K562 (cell line): ENCODE measurements around the gene MIF. TPM values are rescaled to one million over a fixed set of nuclear protein-coding genes. Genes with fewer than 3 reads are reported as not detected.

ENCODE experiments used
- DACH1 ChIP-seq: fragments of 450-650 bp; IDR thresholded peaks from 2 replicates; pipeline ENCODE4 v1.6.1; 2018; ENCODE audit not compliant: partially characterized antibody
- JUND ChIP-seq, 2 experiments: IDR thresholded peaks; 2 replicates in 1 of 2; 3 replicates in 1 of 2; pipeline ENCODE4 v1.6.1; 2011; ENCODE audit warnings: borderline replicate concordance in 2 of 2, low read depth in 2 of 2, low read length in 2 of 2, improper control_type of control experiment in 1 of 2, missing biosample characterization in 1 of 2, missing genetic modification characterization in 1 of 2, missing genetic modification reagents in 1 of 2
- TCF7 ChIP-seq: sonication (generic); IDR thresholded peaks from 2 replicates; pipeline ENCODE4 v1.6.1; 2016; ENCODE audit warnings: antibody characterized with exemption, borderline replicate concordance
- ZNF134 ChIP-seq: fragments of 250-450 bp; sonication (Bioruptor Pico); conservative IDR thresholded peaks from 2 replicates; pipeline ENCODE4 v1.4.0; 2020
- ZNF217 ChIP-seq: sonication (generic); formaldehyde crosslinking; IDR thresholded peaks from 2 replicates; pipeline ENCODE4 v1.8.0; 2022; ENCODE audit warnings: mild to moderate bottlenecking, missing genetic modification reagents
- ZNF707 ChIP-seq: fragments of 250-450 bp; sonication (Bioruptor Pico); conservative IDR thresholded peaks from 2 replicates; pipeline ENCODE4 v1.8.0; 2022; ENCODE audit warnings: inconsistent platforms, mild to moderate bottlenecking, moderate library complexity
- polyA plus RNA-seq, 8 experiments: library from polyadenylated mRNA; depleted of rRNA in 4 of 8; stranded (reverse) in 5 of 8; unstranded in 3 of 8; fragments of >200 nt; fragmentation: Nextera tagmentation in 2 of 8; fragmentation: Illumina TruSeq in 1 of 8; extraction: Ambion mirVana in 2 of 8; extraction: Trizol in 1 of 8; gene quantifications; 2 replicates each; pipeline versions ENCODE4 v1.2.1 to v1.2.3, GENCODE V29; 2011 to 2014; ENCODE audit warnings: inconsistent platforms in 1 of 8, missing spikeins in 1 of 8
- total RNA-seq, 7 experiments: library from RNA; depleted of rRNA in 6 of 7; stranded (reverse); fragments of >200 nt in 6 of 7; fragmentation: Illumina TruSeq in 2 of 7; extraction: Trizol in 2 of 7; gene quantifications; 2 replicates each; pipeline versions ENCODE4 v1.2.1 to v1.2.3, GENCODE V29; 2011 to 2021; ENCODE audit warnings: low replicate concordance in 1 of 7
- TF ChIP-seq, protein P1 (sequence below): fragments of 450-650 bp; IDR thresholded peaks from 2 replicates; pipeline ENCODE4 v1.6.1; 2016; ENCODE audit warnings: low read depth, mild to moderate bottlenecking, moderate library complexity
- TF ChIP-seq, protein P2 (sequence below): fragments of 450-650 bp; IDR thresholded peaks from 2 replicates; pipeline ENCODE4 v1.7.0; 2016; ENCODE audit warnings: borderline replicate concordance

MIF gene
- total and polyA plus RNA-seq, 9 of the 15 experiments (the other 6 are each of a cell fraction or from before 2014, with no cell fraction given): 7.4 to 666 (median 193) TPM

DNA sequence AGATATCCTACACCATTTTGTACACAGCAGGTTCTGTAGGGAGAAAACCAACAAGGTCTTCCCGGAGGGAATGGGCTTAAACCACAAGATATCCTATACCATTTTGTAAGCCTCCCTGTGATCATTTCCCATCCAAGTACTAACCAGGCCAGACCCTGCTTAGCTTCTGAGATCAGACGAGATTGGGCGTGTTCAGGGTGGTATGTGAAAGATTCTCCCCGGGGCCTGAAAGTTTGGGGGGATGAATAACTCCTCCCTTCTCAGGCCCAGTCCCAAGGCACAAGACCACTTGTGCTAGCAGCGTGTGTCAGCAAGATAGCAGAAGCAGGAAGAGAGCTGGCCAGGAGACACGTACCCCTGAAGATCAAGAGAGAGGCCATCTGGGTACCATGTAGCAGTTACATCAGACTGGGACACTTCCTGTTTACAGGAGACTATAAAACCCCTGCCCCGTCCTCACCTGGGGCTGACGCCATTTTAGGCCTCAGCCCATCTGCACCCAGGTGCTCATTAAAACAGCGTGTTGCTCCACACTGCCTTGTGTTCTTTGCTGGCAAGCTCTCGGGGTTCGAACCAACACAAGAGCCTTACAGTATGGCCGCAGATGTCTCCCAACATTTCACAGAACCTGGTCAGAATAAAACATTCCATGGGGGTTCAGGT lies 17.3 kb downstream of the MIF start (continued):
- TF ChIP-seq, protein P1, sequence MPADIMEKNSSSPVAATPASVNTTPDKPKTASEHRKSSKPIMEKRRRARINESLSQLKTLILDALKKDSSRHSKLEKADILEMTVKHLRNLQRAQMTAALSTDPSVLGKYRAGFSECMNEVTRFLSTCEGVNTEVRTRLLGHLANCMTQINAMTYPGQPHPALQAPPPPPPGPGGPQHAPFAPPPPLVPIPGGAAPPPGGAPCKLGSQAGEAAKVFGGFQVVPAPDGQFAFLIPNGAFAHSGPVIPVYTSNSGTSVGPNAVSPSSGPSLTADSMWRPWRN: no peak
- TF ChIP-seq, protein P2, sequence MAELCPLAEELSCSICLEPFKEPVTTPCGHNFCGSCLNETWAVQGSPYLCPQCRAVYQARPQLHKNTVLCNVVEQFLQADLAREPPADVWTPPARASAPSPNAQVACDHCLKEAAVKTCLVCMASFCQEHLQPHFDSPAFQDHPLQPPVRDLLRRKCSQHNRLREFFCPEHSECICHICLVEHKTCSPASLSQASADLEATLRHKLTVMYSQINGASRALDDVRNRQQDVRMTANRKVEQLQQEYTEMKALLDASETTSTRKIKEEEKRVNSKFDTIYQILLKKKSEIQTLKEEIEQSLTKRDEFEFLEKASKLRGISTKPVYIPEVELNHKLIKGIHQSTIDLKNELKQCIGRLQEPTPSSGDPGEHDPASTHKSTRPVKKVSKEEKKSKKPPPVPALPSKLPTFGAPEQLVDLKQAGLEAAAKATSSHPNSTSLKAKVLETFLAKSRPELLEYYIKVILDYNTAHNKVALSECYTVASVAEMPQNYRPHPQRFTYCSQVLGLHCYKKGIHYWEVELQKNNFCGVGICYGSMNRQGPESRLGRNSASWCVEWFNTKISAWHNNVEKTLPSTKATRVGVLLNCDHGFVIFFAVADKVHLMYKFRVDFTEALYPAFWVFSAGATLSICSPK: no peak
- TF ChIP-seq DACH1 (no peak), ZNF217 (CRISPR knock-in tag) (no peak), ZNF134 (CRISPR knock-in tag) (no peak), JUND (IDR thresholded peaks at IDR 0.05; ENCODE audit: borderline replicate concordance, low read depth, low read length) (no peak), JUND (tag; IDR thresholded peaks at IDR 0.05; ENCODE audit: borderline replicate concordance, low read depth, low read length) (no peak), TCF7 (no peak), ZNF707 (CRISPR knock-in tag) (no peak)
